Kidney (tissue), 14 donors: ENCODE data around the gene STRADA. TPM values are rescaled to one million over a fixed set of nuclear protein-coding genes. Genes with fewer than 3 reads are reported as not detected.
"Not testable (repeated sequence)": the region's sequence is repeated elsewhere in the genome, so short reads cannot be mapped to it uniquely, and the experiment has no call there.

Source experiments
- DNase-seq, 5 donors: peaks; one replicate each; pipeline ENCODE4 v3.0.0-alpha.2; 2013 to 2020
- FAIRE-seq: peaks from 2 replicates; lab custom pipeline; 2012; peaks lifted over from hg19 to GRCh38; lab: Jason Lieb, UNC
- H3K27ac ChIP-seq, 2 donors: one replicate each; pipeline ENCODE4 v1.7.0; 2013; ENCODE audit warnings: low read depth in 2 of 2, low read length in 2 of 2, inconsistent platforms in 1 of 2
- H3K27me3 ChIP-seq: one replicate; pipeline ENCODE4 v1.7.1; 2013; ENCODE audit warnings: low read length, inconsistent platforms; ENCODE audit not compliant: control insufficient read depth, insufficient read depth
- H3K36me3 ChIP-seq, 3 donors: one replicate each; pipeline versions ENCODE4 v1.7.0 to v1.7.1; 2013; ENCODE audit warnings: low read length in 3 of 3, control low read depth in 1 of 3, inconsistent platforms in 1 of 3; ENCODE audit not compliant: insufficient read depth in 3 of 3, control insufficient read depth in 2 of 3
- H3K4me1 ChIP-seq, 3 donors: one replicate each; pipeline versions ENCODE4 v1.7.0 to v1.7.1; 2013; ENCODE audit warnings: low read length in 3 of 3, inconsistent platforms in 1 of 3, low read depth in 1 of 3; ENCODE audit not compliant: control insufficient read depth in 2 of 3, insufficient read depth in 2 of 3
- H3K4me3 ChIP-seq, 3 donors: one replicate each; pipeline versions ENCODE4 v1.7.0 to v1.8.1; 2013; ENCODE audit warnings: low read length in 3 of 3, control low read depth in 1 of 3, inconsistent platforms in 1 of 3
- H3K9ac ChIP-seq, 3 donors: one replicate each; pipeline versions ENCODE4 v1.7.0 to v1.7.1; 2013; ENCODE audit warnings: low read length in 3 of 3, control low read depth in 1 of 3, inconsistent platforms in 1 of 3
- H3K9me3 ChIP-seq, 3 donors: one replicate each; pipeline versions ENCODE4 v1.7.0 to v1.7.1; 2013; ENCODE audit warnings: low read length in 3 of 3, control low read depth in 1 of 3, inconsistent platforms in 1 of 3; ENCODE audit not compliant: control insufficient read depth in 2 of 3, insufficient read depth in 1 of 3
- CTCF ChIP-seq: IDR thresholded peaks from 3 replicates; pipeline ENCODE4 v1.5.1; 2012; ENCODE audit warnings: mild to moderate bottlenecking, moderate library complexity, borderline replicate concordance; ENCODE audit not compliant: insufficient read depth; ENCODE audit errors: extremely low read depth
- intact Hi-C: fragments of 100-400 bp; cut with DNase I; formaldehyde crosslinking; loops from one replicate; pipeline ENCODE4 v1.11.1; 2022
- polyA plus RNA-seq: library from polyadenylated mRNA; stranded (reverse); fragments of 350-450 nt; fragmentation: Illumina TruSeq; extraction: RNeasy Lipid Tissue Mini Kit (QIAGEN cat#74804); gene quantifications from one replicate; pipeline ENCODE4 v1.2.3, GENCODE V29; 2014; ENCODE audit warnings: low read depth, low replicate concordance; ENCODE audit not compliant: insufficient read depth
- total RNA-seq: library from RNA; stranded (reverse); fragmentation: NEBNext Ultra II Directional; extraction: Animal tissue kit (Norgen Biotek cat#: 25700); gene quantifications from one replicate; pipeline ENCODE4 v1.2.1, GENCODE V29; 2021
- donor health status: control.
- donor health status: control.
- donor health status: control.
- donor health status: control.
- donor health status: control.
- donor health status: DM: yes; HTN: yes; CAD: no.
- donor health status: Normal renal cell carcinoma (clear cell type).

Gene STRADA
- total and polyA plus RNA-seq, 2 donors from 2014 or later, result 25.7 to 38.9 TPM

DNA sequence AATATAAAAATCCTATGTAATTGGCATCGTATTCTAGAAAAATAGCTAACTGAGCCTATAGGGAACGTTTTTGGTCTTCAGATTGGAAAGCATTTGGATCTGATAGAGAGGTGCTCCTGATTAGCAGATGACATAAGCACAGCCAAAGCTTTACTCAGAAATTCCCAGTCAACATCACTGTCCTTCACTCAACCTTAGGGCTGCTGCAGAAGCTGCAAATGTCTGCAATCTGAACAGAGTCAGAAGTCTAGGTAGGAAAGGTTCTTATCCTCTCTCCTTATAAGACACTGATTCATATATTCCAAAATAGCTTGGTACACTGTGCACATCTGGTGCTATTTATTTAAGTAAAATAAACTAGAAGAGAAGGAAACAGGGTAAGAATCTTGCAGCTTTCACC is 19.2 kb downstream of the STRADA start:
- Histone ChIP-seq H3K4me3 (no peak overlapping the region), H3K4me1 (no peaks in the 10 kb centered on the region), H3K9ac (no peak overlapping the region), H3K9me3 (no peaks in the 10 kb centered on the region), H3K27ac (no peak overlapping the region), H3K36me3 (peaks cover 0 to 11% (median 0%) of the 10 kb centered on the region in 3 donors), H3K27me3 (no peaks in the 10 kb centered on the region)
- DNase-seq (no peak), FAIRE-seq (no peak)
- TF ChIP-seq CTCF, result no peak
- intact Hi-C loops, result no loop called here

DNA sequence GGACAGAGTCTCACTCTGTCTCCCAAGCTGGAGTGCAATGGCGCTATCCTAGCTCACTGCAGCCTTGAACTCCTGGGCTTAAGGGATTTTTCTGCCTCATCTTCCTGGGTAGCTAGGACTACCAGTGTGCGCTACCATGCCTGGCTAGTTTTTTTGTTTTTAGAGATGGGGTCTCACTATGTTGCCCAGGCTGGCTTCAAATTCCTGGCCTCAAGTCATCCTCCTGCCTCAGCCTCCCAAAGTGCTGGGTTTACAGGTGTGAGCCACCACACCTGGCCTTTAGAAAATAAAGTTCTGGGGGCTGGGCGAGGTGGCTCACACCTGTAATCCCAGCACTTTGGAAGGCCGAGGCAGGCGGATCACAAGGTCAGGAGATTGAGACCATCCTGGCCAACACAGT is 21.4 kb downstream of the STRADA start:
- H3K36me3 ChIP-seq, intact Hi-C loops, H3K4me3 ChIP-seq, FAIRE-seq, H3K4me1 ChIP-seq, DNase-seq, H3K27me3 ChIP-seq, H3K9me3 ChIP-seq, H3K9ac ChIP-seq, H3K27ac ChIP-seq: not testable (repeated sequence)

DNA sequence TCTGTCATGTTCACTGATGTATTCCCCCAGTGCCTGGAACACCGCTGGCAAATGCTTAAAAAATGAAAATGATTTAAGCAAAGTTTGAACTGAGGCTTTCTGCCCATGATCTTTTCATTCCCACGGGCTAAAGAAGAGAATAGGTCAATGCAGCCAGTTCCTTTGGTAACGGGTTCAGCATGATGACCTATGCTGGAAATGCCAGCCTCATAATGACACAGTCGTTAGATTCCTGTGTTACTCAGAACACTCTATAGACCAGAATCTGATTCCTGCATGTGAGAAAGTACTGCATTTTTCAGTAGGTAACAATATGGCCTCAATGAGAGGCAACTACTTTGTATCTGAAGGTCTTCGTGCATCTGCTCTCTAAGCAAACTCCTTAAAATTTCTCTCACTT is 22.6 kb downstream of the STRADA start:
- H3K36me3 ChIP-seq, result peaks cover 0 to 4% (median 0%) of the 10 kb centered on the region in 3 donors
- no peak overlapping the region for H3K27ac ChIP-seq
- DNase-seq (no peak), FAIRE-seq (no peak)
- no peak overlapping the region for H3K9ac ChIP-seq
- H3K27me3 ChIP-seq, result no peaks in the 10 kb centered on the region
- H3K4me3 ChIP-seq, result no peak overlapping the region
- no peak for TF ChIP-seq CTCF
- intact Hi-C loops, result no loop called here
- no peaks in the 10 kb centered on the region for H3K4me1 ChIP-seq
- no peaks in the 10 kb centered on the region for H3K9me3 ChIP-seq

GRCh38 chr17:63716426-63716825 is 25.2 kb downstream of the STRADA start:
- Histone ChIP-seq H3K36me3 (peaks cover 0 to 9% (median 8%) of the 10 kb centered on the region in 3 donors), H3K9ac (no peak overlapping the region), H3K27me3 (no peaks in the 10 kb centered on the region), H3K4me1 (no peaks in the 10 kb centered on the region), H3K4me3 (no peak overlapping the region), H3K9me3 (no peaks in the 10 kb centered on the region), H3K27ac (no peak overlapping the region)
- TF ChIP-seq CTCF, result no peak
- intact Hi-C loops, result no loop called here
- FAIRE-seq (no peak), DNase-seq (no peak)
